ENCODE data around the gene NDUFA13. TPM values are rescaled to one million over a fixed set of nuclear protein-coding genes. Genes with fewer than 3 reads are reported as not detected.

The NDUFA13 gene
- total RNA-seq, 4 donors from 2014 or later: 41.6 to 113 (median 71.4) TPM

- H3K27ac ChIP-seq: no peak overlapping the region
- no peaks in the 10 kb centered on the region for H3K9me3 ChIP-seq
- H3K4me1 ChIP-seq: peaks cover 0 to 45% (median 0%) of the 10 kb centered on the region in 3 donors
- H3K36me3 ChIP-seq: peaks cover 0 to 37% of the 10 kb centered on the region in 2 donors
- H3K27me3 ChIP-seq: no peaks in the 10 kb centered on the region
- H3K4me3 ChIP-seq: no peak overlapping the region
- no peak for ATAC-seq
- TF ChIP-seq POLR2AphosphoS5 (IDR thresholded peaks at IDR 0.05): no peak
- TF ChIP-seq CTCF (IDR thresholded peaks at IDR 0.05): no peak
- TF ChIP-seq EP300 (IDR thresholded peaks at IDR 0.05): no peak
- TF ChIP-seq POLR2A (IDR thresholded peaks at IDR 0.05): no peak
- WGBS, 2 donors (ENCODE audit: low coverage in 1 of 2): 57 to 77% methylated on average over 4 of the region's 9 CpGs
Observed at GRCh38 chr19:19530423-19530804, 14.4 kb downstream of the NDUFA13 start.

GRCh38 chr19:19530889-19531288, 14.9 kb downstream of the NDUFA13 start:
- H3K27me3 ChIP-seq: no peaks in the 10 kb centered on the region
- no peak overlapping the region for H3K4me3 ChIP-seq
- WGBS, 2 donors (ENCODE audit: low coverage in 1 of 2): 86% methylated on average over 4 of the region's 4 CpGs; no CpG with 5 or more reads in 1 of the 2 donors
- TF ChIP-seq POLR2AphosphoS5 (IDR thresholded peaks at IDR 0.05) (no peak), POLR2A (IDR thresholded peaks at IDR 0.05) (no peak), EP300 (IDR thresholded peaks at IDR 0.05) (no peak), CTCF (IDR thresholded peaks at IDR 0.05) (no peak)
- peaks cover 0 to 37% of the 10 kb centered on the region in 2 donors for H3K36me3 ChIP-seq
- H3K4me1 ChIP-seq: peaks cover 0 to 40% (median 0%) of the 10 kb centered on the region in 3 donors
- no peaks in the 10 kb centered on the region for H3K9me3 ChIP-seq
- no peak overlapping the region for H3K27ac ChIP-seq
- no peak for ATAC-seq

- peaks cover 0 to 29% (median 0%) of the 10 kb centered on the region in 3 donors for H3K4me1 ChIP-seq
- TF ChIP-seq CTCF (IDR thresholded peaks at IDR 0.05) (peak in 3 of 4 experiments; percentile 92 to 98 (median 93)), POLR2AphosphoS5 (IDR thresholded peaks at IDR 0.05) (no peak), EP300 (IDR thresholded peaks at IDR 0.05) (no peak), POLR2A (IDR thresholded peaks at IDR 0.05) (no peak)
- H3K36me3 ChIP-seq: peaks cover 0 to 27% of the 10 kb centered on the region in 2 donors
- H3K9me3 ChIP-seq: no peaks in the 10 kb centered on the region
- peak; percentile 75 for ATAC-seq
- whole genome bisulfite sequencing, 2 donors (ENCODE audit: low coverage in 1 of 2): 12 to 40% methylated on average over 2 to 7 of the region's 48 CpGs
- no peak overlapping the region for H3K27ac ChIP-seq
- no peak overlapping the region for H3K4me3 ChIP-seq
- no peaks in the 10 kb centered on the region for H3K27me3 ChIP-seq
Observed at GRCh38 chr19:19531951-19532805, 16.2 kb downstream of the NDUFA13 start.

- TF ChIP-seq EP300 (IDR thresholded peaks at IDR 0.05) (no peak), POLR2A (IDR thresholded peaks at IDR 0.05) (no peak), CTCF (IDR thresholded peaks at IDR 0.05) (no peak), POLR2AphosphoS5 (IDR thresholded peaks at IDR 0.05) (no peak)
- peaks cover 8% of the 10 kb centered on the region for H3K27me3 ChIP-seq
- no peak overlapping the region for H3K4me3 ChIP-seq
- peaks cover 0 to 36% (median 2%) of the 10 kb centered on the region in 3 donors for H3K4me1 ChIP-seq
- peaks cover 0 to 18% of the 10 kb centered on the region in 2 donors for H3K36me3 ChIP-seq
- peak; percentile 1 for ATAC-seq
- H3K9me3 ChIP-seq: no peaks in the 10 kb centered on the region
- 56% methylated on average over 7 to 11 of the region's 14 CpGs for WGBS, 2 donors (ENCODE audit: low coverage in 1 of 2)
- no peak overlapping the region for H3K27ac ChIP-seq
Observed at GRCh38 chr19:19532806-19533701, 17.0 kb downstream of the NDUFA13 start.

All from gastroesophageal sphincter (tissue), 4 donors.